DMS153 treated with DMSO at 0.1 percent for 48 hours (cell line): ENCODE data around the gene CDRT4.

Experiments
- DNase-seq: peaks from one replicate; lab custom pipeline; 2025; ENCODE audit not compliant: unreplicated experiment; lab: John Stamatoyannopoulos, UW

CDRT4 gene

GRCh38 chr17:15397620-15398019, 69.8 kb downstream of the CDRT4 start:
- no peak for DNase-seq

DNA sequence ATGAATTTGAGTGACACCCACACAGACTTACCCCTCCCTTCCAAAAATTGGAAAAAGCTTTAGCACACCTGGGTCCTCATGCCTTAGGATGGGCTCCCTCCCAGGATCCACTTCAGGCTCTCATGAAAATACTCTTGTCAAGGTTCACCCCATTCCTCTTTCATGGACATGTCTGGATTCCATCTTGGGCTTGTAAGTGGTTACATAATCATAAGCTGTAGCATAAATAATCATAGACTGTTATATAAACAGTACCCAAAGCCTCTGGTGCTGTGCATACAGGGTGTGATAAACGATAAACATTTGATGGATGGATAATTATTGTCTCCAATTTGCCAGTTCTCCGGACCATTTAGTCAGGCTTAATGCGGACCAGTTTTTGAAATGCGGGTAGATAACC, 72.3 kb downstream of the CDRT4 start:
- DNase-seq, result no peak

DNA sequence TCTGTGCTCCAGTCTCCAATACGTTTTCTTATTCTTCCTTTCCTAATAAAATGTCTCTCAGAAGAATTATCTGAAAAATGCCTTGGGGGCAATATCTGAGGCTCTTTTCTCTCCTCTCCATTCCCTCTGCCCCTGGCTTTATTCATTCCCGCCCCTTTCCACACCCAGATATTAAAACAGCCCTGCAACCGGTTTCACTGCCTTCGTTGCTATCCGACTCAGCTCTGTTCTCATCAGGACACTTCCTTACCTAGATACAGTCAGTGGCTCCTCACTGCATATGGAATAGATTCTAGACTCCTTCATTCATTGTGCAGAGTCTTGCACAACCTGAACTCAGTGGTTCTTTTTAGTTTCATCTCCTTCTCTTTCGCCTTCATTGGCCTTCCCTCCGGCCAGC, 74.0 kb downstream of the CDRT4 start:
- DNase-seq, result no peak

DNA sequence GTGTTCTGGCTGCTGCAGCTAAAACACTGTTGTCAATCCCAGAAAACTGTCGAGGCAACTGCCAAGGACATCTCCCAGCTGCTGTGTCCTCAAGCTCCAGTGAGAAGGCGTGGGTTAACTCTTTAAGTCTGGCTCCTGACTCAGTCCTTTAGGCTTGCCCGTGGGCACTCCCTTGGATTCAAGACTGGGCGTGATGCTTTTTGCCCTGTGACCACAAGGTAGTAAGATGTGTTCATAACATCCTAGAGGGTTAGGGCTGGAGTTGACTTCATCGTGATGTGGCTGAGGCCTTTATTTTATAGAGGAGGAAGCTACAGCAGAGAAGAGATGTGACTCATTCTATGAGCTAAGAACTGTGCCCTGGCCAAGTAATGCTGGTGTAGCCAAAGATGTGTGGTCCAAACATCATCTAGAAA, 75.1 kb downstream of the CDRT4 start:
- DNase-seq, result no peak

DNA sequence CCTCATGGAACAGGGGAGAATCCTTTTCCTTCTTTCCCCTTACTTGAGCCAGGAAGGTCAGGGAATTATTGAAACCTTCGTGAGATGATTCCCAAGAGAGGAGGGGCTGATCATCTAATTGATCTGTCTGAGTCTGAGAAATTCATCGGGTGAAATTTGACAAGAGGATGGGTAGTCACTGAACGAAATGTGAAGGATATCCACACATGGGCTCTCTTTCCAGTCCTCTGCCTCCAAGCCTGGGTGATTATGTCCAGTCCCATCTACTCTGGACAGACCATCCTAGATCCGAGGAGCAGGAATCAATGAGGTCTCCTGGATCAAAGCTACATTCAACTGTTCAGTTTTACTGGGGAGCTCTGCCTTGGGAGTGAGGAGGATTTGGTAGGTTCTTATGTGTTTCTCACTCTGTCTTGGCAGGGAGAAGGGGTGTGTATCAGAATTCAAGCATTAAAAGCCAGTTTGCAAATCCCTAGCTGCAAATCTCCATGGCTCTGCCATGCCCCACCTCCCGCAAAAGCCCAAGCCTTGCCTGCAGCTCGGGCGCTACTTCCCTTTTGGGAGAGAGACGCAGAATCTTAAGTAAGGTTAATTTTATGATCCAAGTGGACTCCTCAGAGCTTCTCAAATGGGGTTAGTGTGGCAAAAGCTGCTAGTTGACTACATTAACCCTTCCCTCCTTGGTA, 78.9 kb downstream of the CDRT4 start:
- DNase-seq, result no peak

GRCh38 chr17:15386083-15386482, 81.3 kb downstream of the CDRT4 start:
- DNase-seq, result no peak
